PFSK-1 (cell line): ENCODE data around the gene NOLC1.

ENCODE experiments used
- FOXP2 ChIP-seq: optimal IDR thresholded peaks from 2 replicates; pipeline ENCODE3; 2011; ENCODE audit warnings: borderline replicate concordance, control low read depth, inconsistent platforms; ENCODE audit not compliant: insufficient read depth; ENCODE audit errors: extremely low read length, extremely low read depth
- POLR2AphosphoS5 ChIP-seq: IDR thresholded peaks from 2 replicates; pipeline ENCODE4 v1.6.1; 2012; ENCODE audit warnings: low read depth, mild to moderate bottlenecking, control low read depth, low read length, moderate library complexity
- SIN3A ChIP-seq: IDR thresholded peaks from 2 replicates; pipeline ENCODE4 v1.6.1; 2012; ENCODE audit warnings: mild to moderate bottlenecking, low read length, moderate library complexity, borderline replicate concordance; ENCODE audit not compliant: insufficient read depth
- TAF1 ChIP-seq: IDR thresholded peaks from 2 replicates; pipeline ENCODE4 v1.6.1; 2012; ENCODE audit warnings: low read length, control low read depth, borderline replicate concordance; ENCODE audit not compliant: insufficient read depth
- TF ChIP-seq, protein P1 (sequence below), 2 experiments: IDR thresholded peaks; 2 replicates each; pipeline versions ENCODE4 v1.6.1 to v1.8.0; 2011 to 2012; ENCODE audit warnings: low read depth in 2 of 2, low read length in 2 of 2, control low read depth in 1 of 2, inconsistent platforms in 1 of 2, mild to moderate bottlenecking in 1 of 2, moderate library complexity in 1 of 2; ENCODE audit not compliant: insufficient read depth in 1 of 2

Gene NOLC1

DNA sequence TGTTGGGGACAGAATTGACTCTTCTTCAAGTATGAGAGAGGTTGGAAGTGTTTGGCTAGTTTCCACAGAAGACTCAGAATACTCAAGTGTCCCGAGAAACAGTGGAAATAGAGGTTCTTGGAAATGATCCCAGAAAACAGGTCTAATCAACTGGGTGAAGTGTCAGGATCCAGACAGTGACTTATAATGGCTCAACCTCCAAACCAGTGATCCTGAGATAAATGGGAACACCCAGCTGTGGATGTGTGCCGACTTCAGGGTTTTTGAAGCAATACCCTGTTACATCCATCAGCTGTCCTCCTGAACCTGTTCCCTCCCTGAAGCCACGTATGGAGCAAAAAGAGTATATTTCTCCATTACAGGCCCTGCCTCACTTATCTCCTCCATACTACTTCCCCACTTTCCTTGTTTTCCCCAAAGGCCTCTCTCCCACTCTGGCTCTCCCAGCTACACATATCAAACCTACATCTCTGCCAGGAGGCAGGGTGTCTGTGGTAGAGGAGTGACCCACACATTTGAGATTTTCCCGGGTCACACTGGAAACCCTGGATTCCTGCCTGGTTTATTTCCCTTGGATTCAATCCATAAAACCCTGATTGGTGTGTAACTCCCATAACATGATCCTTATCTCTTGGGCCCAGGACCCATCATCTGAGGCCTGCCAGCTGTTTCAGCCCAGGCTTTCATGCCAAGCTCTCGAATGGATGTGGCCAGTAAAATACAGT is 56.3 kb downstream of the NOLC1 start:
- no peak for TF ChIP-seq SIN3A
- TF ChIP-seq POLR2AphosphoS5, result no peak

DNA sequence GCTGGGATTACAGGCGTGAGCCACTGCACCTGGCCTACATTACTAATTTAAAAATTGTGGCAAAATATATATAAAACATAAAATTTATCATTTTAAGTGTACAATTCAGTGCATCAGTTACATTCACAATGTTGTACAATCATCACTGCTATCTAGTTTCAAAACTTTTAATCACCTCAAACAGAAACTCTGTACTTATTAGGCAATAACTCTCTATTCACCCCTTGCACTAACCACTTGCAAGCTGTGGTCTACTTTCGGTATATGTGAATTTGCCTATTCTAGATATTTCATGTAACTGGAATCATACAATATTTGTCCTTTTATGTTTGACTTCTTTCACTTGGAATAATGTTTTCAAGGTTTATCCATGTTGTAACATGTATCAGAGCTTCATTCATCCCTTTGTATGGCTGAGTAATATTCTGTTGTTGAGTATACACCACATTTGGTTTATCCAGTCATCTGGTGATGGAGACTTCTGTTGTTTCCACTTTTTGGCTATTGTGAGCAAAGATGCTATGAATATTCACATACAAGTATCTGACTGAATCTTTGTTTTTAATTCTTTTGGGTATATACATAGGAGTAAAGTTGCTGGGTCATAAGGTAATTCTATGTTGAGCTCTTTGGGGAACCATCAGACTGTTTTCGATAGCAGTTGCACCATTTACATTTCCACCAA is 59.6 kb downstream of the NOLC1 start:
- TF ChIP-seq FOXP2 (no peak), SIN3A (no peak), POLR2AphosphoS5 (no peak), TAF1 (no peak)
- TF ChIP-seq, protein P1, sequence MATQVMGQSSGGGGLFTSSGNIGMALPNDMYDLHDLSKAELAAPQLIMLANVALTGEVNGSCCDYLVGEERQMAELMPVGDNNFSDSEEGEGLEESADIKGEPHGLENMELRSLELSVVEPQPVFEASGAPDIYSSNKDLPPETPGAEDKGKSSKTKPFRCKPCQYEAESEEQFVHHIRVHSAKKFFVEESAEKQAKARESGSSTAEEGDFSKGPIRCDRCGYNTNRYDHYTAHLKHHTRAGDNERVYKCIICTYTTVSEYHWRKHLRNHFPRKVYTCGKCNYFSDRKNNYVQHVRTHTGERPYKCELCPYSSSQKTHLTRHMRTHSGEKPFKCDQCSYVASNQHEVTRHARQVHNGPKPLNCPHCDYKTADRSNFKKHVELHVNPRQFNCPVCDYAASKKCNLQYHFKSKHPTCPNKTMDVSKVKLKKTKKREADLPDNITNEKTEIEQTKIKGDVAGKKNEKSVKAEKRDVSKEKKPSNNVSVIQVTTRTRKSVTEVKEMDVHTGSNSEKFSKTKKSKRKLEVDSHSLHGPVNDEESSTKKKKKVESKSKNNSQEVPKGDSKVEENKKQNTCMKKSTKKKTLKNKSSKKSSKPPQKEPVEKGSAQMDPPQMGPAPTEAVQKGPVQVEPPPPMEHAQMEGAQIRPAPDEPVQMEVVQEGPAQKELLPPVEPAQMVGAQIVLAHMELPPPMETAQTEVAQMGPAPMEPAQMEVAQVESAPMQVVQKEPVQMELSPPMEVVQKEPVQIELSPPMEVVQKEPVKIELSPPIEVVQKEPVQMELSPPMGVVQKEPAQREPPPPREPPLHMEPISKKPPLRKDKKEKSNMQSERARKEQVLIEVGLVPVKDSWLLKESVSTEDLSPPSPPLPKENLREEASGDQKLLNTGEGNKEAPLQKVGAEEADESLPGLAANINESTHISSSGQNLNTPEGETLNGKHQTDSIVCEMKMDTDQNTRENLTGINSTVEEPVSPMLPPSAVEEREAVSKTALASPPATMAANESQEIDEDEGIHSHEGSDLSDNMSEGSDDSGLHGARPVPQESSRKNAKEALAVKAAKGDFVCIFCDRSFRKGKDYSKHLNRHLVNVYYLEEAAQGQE (IDR thresholded peaks at IDR 0.05; ENCODE audit: insufficient read depth in 1 of 2, low read depth in 2 of 2, low read length in 2 of 2), result no peak
